Measurements from ENCODE around the gene PSG11. TPM values are rescaled to one million over a fixed set of nuclear protein-coding genes. Genes with fewer than 3 reads are reported as not detected.
"Not testable (repeated sequence)": the region's sequence is repeated elsewhere in the genome, so short reads cannot be mapped to it uniquely, and the experiment has no call there.

Gene PSG11
- not detected for total RNA-seq
- total RNA-seq (2013), result not detected
- 0 to 0.07 (median 0) reads per million in 29 experiments for total RNA-seq

DNA sequence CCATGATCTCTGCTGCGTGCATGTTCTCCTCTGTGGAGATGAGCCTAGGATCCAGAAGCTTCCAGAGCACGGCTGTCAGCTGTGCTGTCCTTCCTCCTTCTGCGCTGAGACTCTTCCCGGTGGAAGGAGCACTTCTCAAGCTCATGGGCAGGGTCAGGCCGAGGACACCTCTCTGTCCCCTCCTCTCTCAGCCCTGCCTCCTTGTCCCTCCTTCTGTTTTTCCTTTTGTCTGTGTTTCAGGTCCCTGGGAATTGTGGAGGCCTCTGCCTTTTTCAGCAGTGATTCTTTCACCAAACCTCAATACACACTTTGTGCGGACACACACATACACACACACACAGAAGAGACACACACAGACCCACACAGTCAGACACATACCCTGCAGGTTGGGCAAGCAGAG, at the start of gene PSG11:
TSS of gene PSG11 (minus strand) at position 101 of the 400 bp plus-strand sequence. CDS start at position 4, 97 bp downstream.
- H3K4me1 ChIP-seq (ENCODE audit: control insufficient read depth in 1 of 2, extremely low read depth in 1 of 2, insufficient read depth in 2 of 2, low read length in 2 of 2); H3K4me1 Mint-ChIP-seq; H3K9me3 ChIP-seq; ATAC-seq (replicated peaks in 1 of 4); H3K36me3 ChIP-seq (ENCODE audit: control insufficient read depth in 2 of 2, extremely low read depth in 1 of 2, insufficient read depth in 1 of 2, low read length in 1 of 2); H3K4me3 Mint-ChIP-seq; CTCF ChIA-PET; H3K4me3 ChIP-seq (ENCODE audit: control insufficient read depth in 1 of 2, extremely low read depth in 1 of 2, low read length in 1 of 2); H3K27ac ChIP-seq (ENCODE audit: low read length); H3K9me3 Mint-ChIP-seq; POLR2A ChIA-PET; H3K27ac Mint-ChIP-seq; DNase-seq; H3K36me3 Mint-ChIP-seq: not testable (repeated sequence)
- 70% methylated on average over 6 of the region's 6 CpGs for WGBS (ENCODE audit: insufficient coverage)
- peaks cover 5 to 33% of the 10 kb centered on the region in 2 donors for H3K27me3 Mint-ChIP-seq
- peaks cover 0 to 11% of the 10 kb centered on the region in 2 experiments for H3K27me3 ChIP-seq (replicated peaks in 1 of 2; ENCODE audit: control insufficient read depth in 2 of 2, extremely low read depth in 1 of 2, insufficient read depth in 2 of 2, low read length in 1 of 2)

- H3K36me3 Mint-ChIP-seq; H3K36me3 ChIP-seq (ENCODE audit: control insufficient read depth in 2 of 2, extremely low read depth in 1 of 2, insufficient read depth in 1 of 2, low read length in 1 of 2); H3K4me3 ChIP-seq (ENCODE audit: control insufficient read depth in 1 of 2, extremely low read depth in 1 of 2, low read length in 1 of 2); H3K9me3 Mint-ChIP-seq; CTCF ChIA-PET; H3K27me3 ChIP-seq (replicated peaks in 1 of 2; ENCODE audit: control insufficient read depth in 2 of 2, extremely low read depth in 1 of 2, insufficient read depth in 2 of 2, low read length in 1 of 2); DNase-seq; H3K4me3 Mint-ChIP-seq; ATAC-seq (replicated peaks in 1 of 4); POLR2A ChIA-PET; H3K27ac ChIP-seq (ENCODE audit: low read length); H3K4me1 ChIP-seq (ENCODE audit: control insufficient read depth in 1 of 2, extremely low read depth in 1 of 2, insufficient read depth in 2 of 2, low read length in 2 of 2); H3K9me3 ChIP-seq; H3K4me1 Mint-ChIP-seq; H3K27ac Mint-ChIP-seq: not testable (repeated sequence)
- WGBS (ENCODE audit: insufficient coverage), result no CpG with 5 or more reads among the region's 3 CpGs
- H3K27me3 Mint-ChIP-seq, result peaks cover 38% of the 10 kb centered on the region in 2 donors
Observed at GRCh38 chr19:43062418-43062817, 36.1 kb upstream of the PSG11 start.

DNA sequence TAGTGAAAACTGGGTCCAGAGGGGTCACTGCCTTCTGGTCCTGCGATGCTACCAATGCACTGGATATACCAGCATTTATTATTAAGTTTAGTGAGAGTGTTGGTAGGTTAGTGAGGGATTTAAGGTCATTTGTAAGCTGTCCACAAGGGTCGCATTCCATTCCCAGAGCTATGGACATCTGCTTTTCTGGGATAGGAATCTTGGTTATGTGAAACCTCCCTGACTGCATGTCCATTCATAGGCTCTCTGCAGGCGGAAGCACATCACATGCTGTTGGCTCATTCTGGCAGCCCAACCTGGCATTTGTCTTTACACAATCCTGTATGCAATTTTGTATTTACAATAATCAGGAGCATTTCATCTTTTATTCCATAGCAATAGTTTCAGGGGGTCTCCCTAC, 35.1 kb upstream of the PSG11 start:
- H3K4me1 Mint-ChIP-seq; H3K27ac Mint-ChIP-seq; H3K4me3 Mint-ChIP-seq; DNase-seq; H3K9me3 ChIP-seq; H3K27me3 ChIP-seq (replicated peaks in 1 of 2; ENCODE audit: control insufficient read depth in 2 of 2, extremely low read depth in 1 of 2, insufficient read depth in 2 of 2, low read length in 1 of 2); ATAC-seq (replicated peaks in 1 of 4); H3K4me1 ChIP-seq (ENCODE audit: control insufficient read depth in 1 of 2, extremely low read depth in 1 of 2, insufficient read depth in 2 of 2, low read length in 2 of 2); H3K4me3 ChIP-seq (ENCODE audit: control insufficient read depth in 1 of 2, extremely low read depth in 1 of 2, low read length in 1 of 2); POLR2A ChIA-PET; H3K27ac ChIP-seq (ENCODE audit: low read length); H3K36me3 ChIP-seq (ENCODE audit: control insufficient read depth in 2 of 2, extremely low read depth in 1 of 2, insufficient read depth in 1 of 2, low read length in 1 of 2); H3K9me3 Mint-ChIP-seq; CTCF ChIA-PET; H3K36me3 Mint-ChIP-seq: not testable (repeated sequence)
- WGBS (ENCODE audit: insufficient coverage), result no CpG with 5 or more reads among the region's 3 CpGs
- H3K27me3 Mint-ChIP-seq, result peaks cover 29 to 35% of the 10 kb centered on the region in 2 donors

DNA sequence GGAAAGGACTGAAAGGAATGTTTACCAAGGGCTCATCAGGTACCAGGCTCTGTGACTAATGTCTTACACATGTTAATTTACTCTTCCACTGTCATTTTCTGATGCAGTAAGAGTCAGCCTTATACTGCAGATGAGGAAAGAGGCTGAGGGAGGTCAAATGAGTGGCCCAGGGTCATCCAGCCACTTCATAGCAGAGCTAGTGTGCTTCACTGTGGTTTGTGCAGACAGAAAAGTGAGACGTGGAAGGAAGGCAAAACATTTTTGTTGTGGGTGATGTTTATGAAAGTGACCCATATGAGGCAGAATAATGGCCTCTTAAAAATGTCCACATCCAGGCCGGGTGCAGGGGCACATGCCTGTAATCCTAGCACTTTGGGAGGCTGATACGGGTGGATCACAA, 34.0 kb upstream of the PSG11 start:
- H3K9me3 ChIP-seq; H3K27me3 ChIP-seq (replicated peaks in 1 of 2; ENCODE audit: control insufficient read depth in 2 of 2, extremely low read depth in 1 of 2, insufficient read depth in 2 of 2, low read length in 1 of 2); H3K4me3 Mint-ChIP-seq; CTCF ChIA-PET; POLR2A ChIA-PET; H3K4me3 ChIP-seq (ENCODE audit: control insufficient read depth in 1 of 2, extremely low read depth in 1 of 2, low read length in 1 of 2); H3K27ac ChIP-seq (ENCODE audit: low read length); H3K36me3 ChIP-seq (ENCODE audit: control insufficient read depth in 2 of 2, extremely low read depth in 1 of 2, insufficient read depth in 1 of 2, low read length in 1 of 2); H3K4me1 Mint-ChIP-seq; H3K36me3 Mint-ChIP-seq; DNase-seq; H3K4me1 ChIP-seq (ENCODE audit: control insufficient read depth in 1 of 2, extremely low read depth in 1 of 2, insufficient read depth in 2 of 2, low read length in 2 of 2); ATAC-seq (replicated peaks in 1 of 4); H3K27ac Mint-ChIP-seq: not testable (repeated sequence)
- H3K9me3 Mint-ChIP-seq, result peaks cover 12 to 16% (median 14%) of the 10 kb centered on the region in 3 donors
- 55% methylated on average over 2 of the region's 3 CpGs for WGBS (ENCODE audit: insufficient coverage)
- H3K27me3 Mint-ChIP-seq, result peaks cover 21 to 26% of the 10 kb centered on the region in 2 donors

DNA sequence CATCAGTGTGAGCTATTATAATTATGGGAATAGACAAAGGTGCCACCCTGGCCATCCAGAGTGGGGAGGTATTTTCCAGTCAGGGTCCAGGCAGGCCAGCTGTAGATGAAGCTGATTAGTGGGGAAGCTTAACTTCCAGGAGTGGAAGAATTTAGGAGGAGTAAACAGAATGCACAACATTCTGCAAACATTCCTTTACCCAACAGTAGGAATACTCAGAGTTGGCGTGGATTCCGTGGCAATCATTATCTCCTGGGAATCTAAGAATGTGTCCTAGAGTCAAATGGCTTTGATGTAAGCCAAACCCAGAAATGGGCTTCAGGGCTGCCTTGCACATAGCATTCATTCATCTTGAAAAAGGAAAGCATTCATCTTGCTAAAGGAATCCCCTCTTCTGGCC, 33.2 kb upstream of the PSG11 start:
- H3K4me1 Mint-ChIP-seq; H3K36me3 ChIP-seq (ENCODE audit: control insufficient read depth in 2 of 2, extremely low read depth in 1 of 2, insufficient read depth in 1 of 2, low read length in 1 of 2); ATAC-seq (replicated peaks in 1 of 4); POLR2A ChIA-PET; H3K4me3 Mint-ChIP-seq; H3K27me3 ChIP-seq (replicated peaks in 1 of 2; ENCODE audit: control insufficient read depth in 2 of 2, extremely low read depth in 1 of 2, insufficient read depth in 2 of 2, low read length in 1 of 2); H3K27ac ChIP-seq (ENCODE audit: low read length); H3K4me3 ChIP-seq (ENCODE audit: control insufficient read depth in 1 of 2, extremely low read depth in 1 of 2, low read length in 1 of 2); H3K27ac Mint-ChIP-seq; H3K4me1 ChIP-seq (ENCODE audit: control insufficient read depth in 1 of 2, extremely low read depth in 1 of 2, insufficient read depth in 2 of 2, low read length in 2 of 2); H3K9me3 ChIP-seq; DNase-seq; H3K36me3 Mint-ChIP-seq: not testable (repeated sequence)
- WGBS (ENCODE audit: insufficient coverage), result no CpG with 5 or more reads among the region's 2 CpGs
- Mint-ChIP-seq H3K27me3 (peaks cover 21 to 24% of the 10 kb centered on the region in 2 donors), H3K9me3 (peaks cover 12 to 23% (median 21%) of the 10 kb centered on the region in 3 donors)
- CTCF ChIA-PET, result interaction anchor here in 1 of 2 donors (0.5 kb wide), 1 partner anchor 307 kb away, joined by 4 read pairs; no protein-coding TSS in a partner anchor

GRCh38 chr19:43058440-43058839, 32.2 kb upstream of the PSG11 start:
- H3K4me1 ChIP-seq (ENCODE audit: control insufficient read depth in 1 of 2, extremely low read depth in 1 of 2, insufficient read depth in 2 of 2, low read length in 2 of 2); H3K36me3 ChIP-seq (ENCODE audit: control insufficient read depth in 2 of 2, extremely low read depth in 1 of 2, insufficient read depth in 1 of 2, low read length in 1 of 2); ATAC-seq (replicated peaks in 1 of 4); DNase-seq; H3K4me1 Mint-ChIP-seq; H3K4me3 Mint-ChIP-seq; H3K36me3 Mint-ChIP-seq; H3K27ac Mint-ChIP-seq; H3K9me3 ChIP-seq; POLR2A ChIA-PET; H3K4me3 ChIP-seq (ENCODE audit: control insufficient read depth in 1 of 2, extremely low read depth in 1 of 2, low read length in 1 of 2); H3K27me3 ChIP-seq (replicated peaks in 1 of 2; ENCODE audit: control insufficient read depth in 2 of 2, extremely low read depth in 1 of 2, insufficient read depth in 2 of 2, low read length in 1 of 2); H3K27ac ChIP-seq (ENCODE audit: low read length); CTCF ChIA-PET: not testable (repeated sequence)
- peaks cover 23 to 24% of the 10 kb centered on the region in 2 donors for H3K27me3 Mint-ChIP-seq
- H3K9me3 Mint-ChIP-seq, result peaks cover 15 to 27% (median 24%) of the 10 kb centered on the region in 3 donors
- WGBS (ENCODE audit: insufficient coverage), result no CpG with 5 or more reads among the region's 2 CpGs

DNA sequence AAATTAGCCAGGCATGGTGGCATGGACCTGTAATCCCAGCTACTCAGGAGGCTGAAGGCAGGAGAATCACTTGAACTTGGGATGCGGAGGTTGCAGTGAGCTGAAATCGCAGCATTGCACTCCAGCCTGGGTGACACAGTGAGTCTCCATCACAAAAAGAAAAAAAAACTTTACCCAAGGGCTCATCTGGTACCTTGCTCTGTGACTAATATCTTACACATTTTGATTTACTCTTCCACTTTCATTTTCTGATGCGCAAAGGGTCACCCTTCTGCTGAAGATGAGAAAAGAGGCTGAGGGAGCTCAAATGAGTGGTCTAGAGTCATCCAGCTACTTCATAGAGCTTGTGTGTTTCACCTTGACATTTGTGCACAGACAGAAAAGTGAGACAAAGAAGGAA, 21.7 kb upstream of the PSG11 start:
- H3K9me3 Mint-ChIP-seq; H3K9me3 ChIP-seq; H3K4me3 Mint-ChIP-seq; ATAC-seq (replicated peaks in 1 of 4); H3K27me3 ChIP-seq (replicated peaks in 1 of 2; ENCODE audit: control insufficient read depth in 2 of 2, extremely low read depth in 1 of 2, insufficient read depth in 2 of 2, low read length in 1 of 2); H3K4me1 ChIP-seq (ENCODE audit: control insufficient read depth in 1 of 2, extremely low read depth in 1 of 2, insufficient read depth in 2 of 2, low read length in 2 of 2); H3K27ac Mint-ChIP-seq; CTCF ChIA-PET; POLR2A ChIA-PET; DNase-seq; H3K27ac ChIP-seq (ENCODE audit: low read length); H3K36me3 Mint-ChIP-seq; H3K4me1 Mint-ChIP-seq; H3K4me3 ChIP-seq (ENCODE audit: control insufficient read depth in 1 of 2, extremely low read depth in 1 of 2, low read length in 1 of 2); H3K36me3 ChIP-seq (ENCODE audit: control insufficient read depth in 2 of 2, extremely low read depth in 1 of 2, insufficient read depth in 1 of 2, low read length in 1 of 2): not testable (repeated sequence)
- H3K27me3 Mint-ChIP-seq, result peaks cover 13 to 16% of the 10 kb centered on the region in 2 donors
- 80% methylated on average over 2 of the region's 3 CpGs for WGBS (ENCODE audit: insufficient coverage)
